A673 (cell line): ENCODE measurements around the gene EPS8. TPM values are rescaled to one million over a fixed set of nuclear protein-coding genes. Genes with fewer than 3 reads are reported as not detected.

Experiments
- Bru-seq: library from RNA; stranded (reverse); fragments of 400-500 nt; gene quantifications from one replicate; lab custom pipeline; 2021; lab: Mats Ljungman, UMichigan
- BruChase-seq, 2 experiments: library from RNA; stranded (reverse); fragments of 400-500 nt; gene quantifications; one replicate each; lab custom pipeline; 2021; lab: Mats Ljungman, UMichigan
- BruUV-seq: library from RNA; stranded (reverse); fragments of 400-500 nt; replicated peaks from 2 replicates; lab custom pipeline; 2021; lab: Mats Ljungman, UMichigan
- CTCF ChIA-PET: fragments of 300-600 bp; sonication (Branson Sonifier 250); formaldehyde crosslinking; loops from one replicate; lab custom pipeline; 2022; ENCODE audit warnings: antibody characterized with exemption; lab: Charles Lee
- POLR2A ChIA-PET: fragments of 300-600 bp; sonication (Branson Sonifier 250); formaldehyde crosslinking; loops from one replicate; lab custom pipeline; 2022; ENCODE audit warnings: antibody characterized with exemption; ENCODE audit not compliant: low non-redundant PET; lab: Charles Lee
- DNase-seq: peaks from one replicate; pipeline ENCODE4 v3.0.0-alpha.2; 2015; ENCODE audit warnings: low spot score
- H3K27ac ChIP-seq: fragments of 200-600 bp; sonication (generic); 2 replicates; pipeline ENCODE4 v1.5.1; 2016; ENCODE audit warnings: mixed run types, low read depth, mild to moderate bottlenecking, mixed read lengths, antibody characterized with exemption, low read length; ENCODE audit not compliant: poor library complexity, severe bottlenecking
- H3K27me3 ChIP-seq: fragments of 200-600 bp; sonication (generic); replicated peaks from 2 replicates; pipeline ENCODE4 v1.6.1; 2017; ENCODE audit warnings: mixed run types, low read depth, mild to moderate bottlenecking, mixed read lengths, antibody characterized with exemption, low read length; ENCODE audit not compliant: insufficient read depth, poor library complexity
- H3K36me3 ChIP-seq: fragments of 200-600 bp; sonication (generic); 2 replicates; pipeline ENCODE4 v1.6.1; 2016; ENCODE audit warnings: mixed run types, mild to moderate bottlenecking, mixed read lengths, antibody characterized with exemption, low read length; ENCODE audit not compliant: insufficient read depth, poor library complexity, severe bottlenecking
- H3K4me1 ChIP-seq: fragments of 200-600 bp; sonication (generic); 2 replicates; pipeline ENCODE4 v1.6.1; 2017; ENCODE audit warnings: mixed run types, mild to moderate bottlenecking, mixed read lengths, antibody characterized with exemption, low read length; ENCODE audit not compliant: insufficient read depth, poor library complexity, severe bottlenecking
- H3K4me3 ChIP-seq: fragments of 200-600 bp; sonication (generic); 2 replicates; pipeline ENCODE4 v1.5.1; 2016; ENCODE audit warnings: low read depth, mixed run types, mild to moderate bottlenecking, mixed read lengths, low read length; ENCODE audit not compliant: poor library complexity, severe bottlenecking
- H3K9me3 ChIP-seq: fragments of 200-600 bp; sonication (generic); 2 replicates; pipeline ENCODE4 v1.6.1; 2016; ENCODE audit warnings: mixed run types, low read depth, mild to moderate bottlenecking, mixed read lengths, antibody characterized with exemption, low read length; ENCODE audit not compliant: poor library complexity, severe bottlenecking
- CTCF ChIP-seq: fragments of 300-800, 200-600 bp; sonication (generic); conservative IDR thresholded peaks from 2 replicates; pipeline ENCODE4 v1.5.1; 2017; ENCODE audit warnings: low read depth, mild to moderate bottlenecking, antibody characterized with exemption, low read length, moderate library complexity, mixed read lengths
- EZH2 ChIP-seq: fragments of 200-600 bp; sonication (generic); IDR thresholded peaks from 2 replicates; pipeline ENCODE4 v1.6.1; 2017; ENCODE audit warnings: borderline replicate concordance, low read depth, mild to moderate bottlenecking, mixed read lengths, antibody characterized with exemption, low read length; ENCODE audit not compliant: poor library complexity, severe bottlenecking
- intact Hi-C: fragments of 100-400 bp; cut with micrococcal nuclease; formaldehyde crosslinking; loops from one replicate; pipeline ENCODE4 v1.10.0; 2022; ENCODE audit not compliant: unreplicated experiment
- long read RNA-seq: library from polyadenylated mRNA; stranded (forward); transcript quantifications from one replicate; pipeline ENCODE4 v2.0.0, GENCODE V29; 2022
- total RNA-seq: library from RNA; stranded (reverse); gene quantifications from 2 replicates; pipeline ENCODE4 v1.2.3, GENCODE V29; 2021

EPS8 gene
- total RNA-seq (14.0 and 16.3 TPM in 2 replicates), Bru-seq, nascent RNA (percentile 64 among the genes with signal in this experiment), BruChase-seq, experiment 1, labeled RNA remaining after a 2-hour chase (percentile 58 among the genes with signal in this experiment), BruChase-seq, experiment 2, labeled RNA remaining after a 6-hour chase (percentile 52 among the genes with signal in this experiment)
- long read RNA-seq, transcript EPS8-221 (21 exons, 3,873 nt) = major isoform, 32 of 42 reads
- long read RNA-seq, partial matches to known transcripts = 3 of 42 reads
- long read RNA-seq, other reads (novel, unspliced or antisense) = 6 of 42 reads

- H3K9me3 ChIP-seq = no peaks in the 10 kb centered on the region
- intact Hi-C loops = loop anchor here (5.0 kb wide), 1 partner anchor 197 kb away; no protein-coding TSS in a partner anchor
- H3K27ac ChIP-seq = peak within 1 kb of the TSS; percentile 61
- peak; percentile 96 for DNase-seq
- CTCF ChIA-PET = interaction anchor here (0.8 kb wide), 1 partner anchor 204 kb away, joined by 4 read pairs; no protein-coding TSS in a partner anchor
- H3K36me3 ChIP-seq = no peaks in the 10 kb centered on the region
- peak within 1 kb of the TSS; percentile 67 for H3K4me3 ChIP-seq
- H3K27me3 ChIP-seq = no peaks in the 10 kb centered on the region
- TF ChIP-seq CTCF = 0 out of 2 replicates have a peak, but pooled peaks have one; percentile 13
- no peak for TF ChIP-seq EZH2
- no TSS peak for BruUV-seq
- H3K4me1 ChIP-seq = peaks cover 19% of the 10 kb centered on the region
- POLR2A ChIA-PET = interaction anchor here (0.6 kb wide), 2 partner anchors 21 to 211 kb away, joined by 3 read pairs; no protein-coding TSS in a partner anchor
Observed at GRCh38 chr12:15789220-15790171, at the start of gene EPS8. EPS8 (minus strand) TSS chr12:15789388; CDS start chr12:15682951, 106,437 bp downstream.

- CTCF ChIA-PET = no interaction called here
Observed at GRCh38 chr12:15837141-15837790, 48.1 kb upstream of the EPS8 start.

More at GRCh38 chr12:15837141-15837790, 48.1 kb upstream of the EPS8 start:
- Histone ChIP-seq H3K4me1 (no peaks in the 10 kb centered on the region), H3K27ac (no peak overlapping the region), H3K4me3 (no peak overlapping the region), H3K27me3 (no peaks in the 10 kb centered on the region), H3K36me3 (no peaks in the 10 kb centered on the region), H3K9me3 (no peaks in the 10 kb centered on the region)
- no TSS peak for BruUV-seq
- TF ChIP-seq EZH2 (no peak), CTCF (no peak)
- no peak for DNase-seq
- POLR2A ChIA-PET = no interaction called here
- intact Hi-C loops = no loop called here
